Measurements from ENCODE around the gene GRM8.

DNA sequence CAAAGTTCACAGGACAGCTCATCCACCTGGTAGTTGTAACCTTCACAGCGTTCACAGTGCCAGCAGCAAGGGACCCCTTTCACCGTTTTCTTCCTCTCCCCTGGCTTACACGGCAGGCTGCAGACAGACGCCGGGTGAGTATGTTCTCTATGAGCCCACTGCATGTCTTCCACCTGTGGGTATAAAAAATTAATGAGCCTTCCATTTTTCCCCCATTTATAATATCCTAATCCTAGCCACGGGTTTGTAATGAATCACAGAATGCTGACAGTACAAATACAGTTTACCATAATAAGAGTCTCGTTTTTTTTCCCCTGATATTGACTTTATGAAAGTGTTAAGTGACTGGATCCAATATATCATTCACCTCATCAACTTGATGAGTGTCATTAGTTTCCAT lies 719.0 kb downstream of the GRM8 start:
- TF ChIP-seq EZH2 (optimal IDR thresholded peaks at IDR 0.05; ENCODE audit: low read depth, low read length): no peak
- TF ChIP-seq, protein P1, sequence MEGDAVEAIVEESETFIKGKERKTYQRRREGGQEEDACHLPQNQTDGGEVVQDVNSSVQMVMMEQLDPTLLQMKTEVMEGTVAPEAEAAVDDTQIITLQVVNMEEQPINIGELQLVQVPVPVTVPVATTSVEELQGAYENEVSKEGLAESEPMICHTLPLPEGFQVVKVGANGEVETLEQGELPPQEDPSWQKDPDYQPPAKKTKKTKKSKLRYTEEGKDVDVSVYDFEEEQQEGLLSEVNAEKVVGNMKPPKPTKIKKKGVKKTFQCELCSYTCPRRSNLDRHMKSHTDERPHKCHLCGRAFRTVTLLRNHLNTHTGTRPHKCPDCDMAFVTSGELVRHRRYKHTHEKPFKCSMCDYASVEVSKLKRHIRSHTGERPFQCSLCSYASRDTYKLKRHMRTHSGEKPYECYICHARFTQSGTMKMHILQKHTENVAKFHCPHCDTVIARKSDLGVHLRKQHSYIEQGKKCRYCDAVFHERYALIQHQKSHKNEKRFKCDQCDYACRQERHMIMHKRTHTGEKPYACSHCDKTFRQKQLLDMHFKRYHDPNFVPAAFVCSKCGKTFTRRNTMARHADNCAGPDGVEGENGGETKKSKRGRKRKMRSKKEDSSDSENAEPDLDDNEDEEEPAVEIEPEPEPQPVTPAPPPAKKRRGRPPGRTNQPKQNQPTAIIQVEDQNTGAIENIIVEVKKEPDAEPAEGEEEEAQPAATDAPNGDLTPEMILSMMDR (IDR thresholded peaks at IDR 0.05; ENCODE audit: low read length): no peak
